ENCODE data around the gene SMO.

The SMO gene

DNA sequence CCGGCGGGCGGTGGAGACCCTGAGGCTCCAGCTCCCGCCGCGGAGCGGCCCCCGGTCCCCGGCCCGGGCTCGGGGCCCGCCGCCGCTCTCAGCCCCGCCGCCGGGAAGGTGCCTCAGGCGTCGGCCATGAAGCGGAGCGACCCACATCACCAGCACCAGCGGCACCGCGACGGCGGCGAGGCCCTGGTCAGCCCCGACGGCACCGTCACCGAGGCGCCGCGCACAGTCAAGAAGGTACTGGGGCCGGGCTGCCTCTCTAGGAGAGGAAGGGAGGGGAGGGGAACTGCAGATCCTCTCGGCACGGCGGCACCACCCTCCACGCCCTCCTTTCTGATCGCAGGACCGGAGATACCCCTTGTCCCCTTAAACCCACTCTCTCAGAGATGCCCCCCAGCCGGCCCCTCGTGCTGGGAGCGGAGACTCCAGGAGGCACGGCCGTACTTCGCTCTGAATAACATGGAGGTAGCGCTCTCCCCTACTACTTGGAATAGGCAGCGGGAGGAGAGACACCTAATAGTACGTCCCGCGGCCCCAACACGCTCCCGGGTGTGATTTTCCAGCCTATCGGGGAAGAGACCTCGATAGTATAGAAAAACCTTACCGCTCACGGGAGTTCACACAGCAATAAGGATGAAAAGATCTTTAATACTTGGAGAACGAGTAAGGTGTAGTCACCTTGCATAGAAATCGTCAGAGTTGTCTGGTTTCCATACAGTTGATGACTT lies 36.9 kb downstream of the SMO start:
- peak overlapping the region; percentile 73 for H3K9ac ChIP-seq (ENCODE audit: low read length)
- TF ChIP-seq, protein P1, sequence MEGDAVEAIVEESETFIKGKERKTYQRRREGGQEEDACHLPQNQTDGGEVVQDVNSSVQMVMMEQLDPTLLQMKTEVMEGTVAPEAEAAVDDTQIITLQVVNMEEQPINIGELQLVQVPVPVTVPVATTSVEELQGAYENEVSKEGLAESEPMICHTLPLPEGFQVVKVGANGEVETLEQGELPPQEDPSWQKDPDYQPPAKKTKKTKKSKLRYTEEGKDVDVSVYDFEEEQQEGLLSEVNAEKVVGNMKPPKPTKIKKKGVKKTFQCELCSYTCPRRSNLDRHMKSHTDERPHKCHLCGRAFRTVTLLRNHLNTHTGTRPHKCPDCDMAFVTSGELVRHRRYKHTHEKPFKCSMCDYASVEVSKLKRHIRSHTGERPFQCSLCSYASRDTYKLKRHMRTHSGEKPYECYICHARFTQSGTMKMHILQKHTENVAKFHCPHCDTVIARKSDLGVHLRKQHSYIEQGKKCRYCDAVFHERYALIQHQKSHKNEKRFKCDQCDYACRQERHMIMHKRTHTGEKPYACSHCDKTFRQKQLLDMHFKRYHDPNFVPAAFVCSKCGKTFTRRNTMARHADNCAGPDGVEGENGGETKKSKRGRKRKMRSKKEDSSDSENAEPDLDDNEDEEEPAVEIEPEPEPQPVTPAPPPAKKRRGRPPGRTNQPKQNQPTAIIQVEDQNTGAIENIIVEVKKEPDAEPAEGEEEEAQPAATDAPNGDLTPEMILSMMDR (IDR thresholded peaks at IDR 0.05; ENCODE audit: insufficient read depth, low read length, poor library complexity, severe bottlenecking): no peak
- no peak for TF ChIP-seq EZH2phosphoT487 (conservative IDR thresholded peaks at IDR 0.05; ENCODE audit: low read length)
- peak overlapping the region; percentile 84 for H3K4me2 ChIP-seq (ENCODE audit: low read depth, low read length, poor library complexity, severe bottlenecking)
- H4K20me1 ChIP-seq (ENCODE audit: low read depth, low read length): no peaks in the 10 kb centered on the region
- H3K27ac ChIP-seq (ENCODE audit: low read depth, low read length): no peak overlapping the region
- H3K4me3 ChIP-seq (ENCODE audit: insufficient read depth, low read length, poor library complexity, severe bottlenecking): peak overlapping the region; percentile 84
- H2AFZ ChIP-seq (ENCODE audit: low read depth, low read length, severe bottlenecking): peak overlapping the region; percentile 88
- peaks cover 10% of the 10 kb centered on the region for H3F3A ChIP-seq (ENCODE audit: insufficient read depth)
- no peaks in the 10 kb centered on the region for H3K79me2 ChIP-seq (ENCODE audit: insufficient read depth, low read length)
- no peaks in the 10 kb centered on the region for H3K36me3 ChIP-seq (ENCODE audit: low read length)
- no peaks in the 10 kb centered on the region for H3K9me2 ChIP-seq (replicated peaks; ENCODE audit: insufficient read depth, low read length)
- H3K9me3 ChIP-seq (ENCODE audit: insufficient read depth, low read length): no peaks in the 10 kb centered on the region
- no peaks in the 10 kb centered on the region for H3K27me3 ChIP-seq (ENCODE audit: low read length)

DNA sequence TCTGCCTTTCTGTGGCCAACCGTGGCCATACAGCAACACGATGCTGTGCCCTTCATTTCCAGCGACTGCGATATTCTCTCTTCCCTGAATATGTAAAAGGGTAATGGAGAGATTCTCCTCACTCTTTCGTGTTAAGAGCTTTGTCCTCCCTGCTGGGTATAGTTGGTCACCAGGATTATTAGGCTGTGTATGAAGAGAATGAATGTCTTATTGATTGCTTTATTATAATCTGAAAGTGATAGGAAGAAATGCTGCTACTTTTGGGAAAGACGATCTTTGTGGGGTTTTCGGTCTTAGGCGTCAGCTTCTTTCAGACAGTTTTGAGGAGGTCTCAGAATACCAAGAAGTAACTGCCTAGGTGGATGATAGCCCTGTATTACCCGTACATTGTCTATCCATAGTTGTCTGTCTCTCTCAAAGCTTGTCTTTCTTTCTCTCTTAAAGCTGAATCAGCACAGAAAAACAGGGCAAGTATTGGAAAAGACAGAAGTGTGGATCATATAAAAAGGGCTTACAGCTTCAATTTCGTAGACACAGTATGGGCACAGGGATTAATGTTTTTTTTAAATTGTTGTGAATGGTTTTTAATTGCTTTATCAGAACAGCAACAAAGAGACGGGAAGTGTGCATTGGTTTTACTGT lies 37.6 kb downstream of the SMO start:
- Histone ChIP-seq H3K4me2 (ENCODE audit: low read depth, low read length, poor library complexity, severe bottlenecking) (peak overlapping the region; percentile 84), H3K4me3 (ENCODE audit: insufficient read depth, low read length, poor library complexity, severe bottlenecking) (peak overlapping the region; percentile 84), H3K27ac (ENCODE audit: low read depth, low read length) (no peak overlapping the region), H3K36me3 (ENCODE audit: low read length) (no peaks in the 10 kb centered on the region), H3K79me2 (ENCODE audit: insufficient read depth, low read length) (no peaks in the 10 kb centered on the region), H4K20me1 (ENCODE audit: low read depth, low read length) (no peaks in the 10 kb centered on the region), H3K27me3 (ENCODE audit: low read length) (no peaks in the 10 kb centered on the region), H2AFZ (ENCODE audit: low read depth, low read length, severe bottlenecking) (no peak overlapping the region), H3K9ac (ENCODE audit: low read length) (peak overlapping the region; percentile 73), H3F3A (ENCODE audit: insufficient read depth) (peaks cover 10% of the 10 kb centered on the region), H3K9me2 (replicated peaks; ENCODE audit: insufficient read depth, low read length) (no peaks in the 10 kb centered on the region), H3K9me3 (ENCODE audit: insufficient read depth, low read length) (no peaks in the 10 kb centered on the region)
- TF ChIP-seq, protein P1 (IDR thresholded peaks at IDR 0.05; ENCODE audit: insufficient read depth, low read length, poor library complexity, severe bottlenecking): no peak
- TF ChIP-seq EZH2phosphoT487 (conservative IDR thresholded peaks at IDR 0.05; ENCODE audit: low read length): no peak

DNA sequence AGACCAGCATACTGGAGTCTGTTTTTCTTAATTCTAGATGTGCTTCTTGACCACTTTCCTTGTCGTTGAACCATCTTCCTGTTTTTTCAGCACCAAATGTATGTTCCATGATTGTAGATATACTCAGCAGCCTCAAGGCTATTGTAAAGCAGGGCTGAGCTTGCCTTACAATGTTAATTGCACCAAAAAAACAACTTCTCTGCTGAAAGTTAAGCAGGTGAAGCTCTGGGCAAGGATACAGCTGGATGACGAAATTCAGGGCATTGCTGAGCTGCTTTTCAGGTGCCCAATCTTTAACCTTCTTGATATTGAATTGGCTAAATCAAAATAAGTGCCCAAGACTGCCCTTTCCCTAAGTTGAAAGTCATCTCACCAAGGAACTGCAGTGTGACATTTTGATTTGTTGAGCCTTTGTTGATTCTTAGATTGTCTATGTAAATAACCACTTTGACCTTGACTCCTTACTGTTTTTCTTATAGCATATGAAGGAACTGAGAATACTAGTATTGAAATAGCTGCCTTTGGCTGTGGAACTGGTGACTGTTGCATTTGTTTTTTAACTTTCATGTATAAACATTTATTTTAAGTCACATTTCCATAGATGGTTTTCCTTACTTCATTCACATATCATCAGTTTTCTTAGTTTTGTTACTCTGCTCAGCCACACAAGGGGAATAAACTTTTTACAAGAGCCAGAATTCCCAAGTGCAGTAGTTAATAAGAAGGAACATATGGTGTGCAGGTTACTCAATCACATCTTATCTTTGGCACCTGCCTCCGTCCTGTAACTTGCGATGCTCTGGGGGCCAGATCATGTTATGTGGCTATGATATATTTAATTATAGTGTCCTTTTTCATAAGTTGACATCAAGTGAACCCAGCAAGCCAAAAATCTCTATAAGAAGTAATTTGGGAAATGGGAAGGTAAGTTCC lies 39.5 kb downstream of the SMO start:
- Histone ChIP-seq H3K36me3 (ENCODE audit: low read length) (no peaks in the 10 kb centered on the region), H3K9ac (ENCODE audit: low read length) (no peak overlapping the region), H3K79me2 (ENCODE audit: insufficient read depth, low read length) (no peaks in the 10 kb centered on the region), H3K27ac (ENCODE audit: low read depth, low read length) (no peak overlapping the region), H3F3A (ENCODE audit: insufficient read depth) (peaks cover 10% of the 10 kb centered on the region), H4K20me1 (ENCODE audit: low read depth, low read length) (no peaks in the 10 kb centered on the region), H3K4me2 (ENCODE audit: low read depth, low read length, poor library complexity, severe bottlenecking) (no peak overlapping the region), H3K9me2 (replicated peaks; ENCODE audit: insufficient read depth, low read length) (no peaks in the 10 kb centered on the region), H3K9me3 (ENCODE audit: insufficient read depth, low read length) (no peaks in the 10 kb centered on the region), H3K27me3 (ENCODE audit: low read length) (no peaks in the 10 kb centered on the region), H3K4me3 (ENCODE audit: insufficient read depth, low read length, poor library complexity, severe bottlenecking) (no peak overlapping the region), H2AFZ (ENCODE audit: low read depth, low read length, severe bottlenecking) (no peak overlapping the region)
- TF ChIP-seq EZH2phosphoT487 (conservative IDR thresholded peaks at IDR 0.05; ENCODE audit: low read length): no peak
- TF ChIP-seq, protein P1 (IDR thresholded peaks at IDR 0.05; ENCODE audit: insufficient read depth, low read length, poor library complexity, severe bottlenecking): no peak

All from SU-DHL-6 (cell line).